Middle frontal gyrus (tissue), 1 donor: ENCODE results near the gene ASCC2.

Source experiments
- DNase-seq: peaks from one replicate; pipeline ENCODE4 v3.0.0-alpha.2; 2015; ENCODE audit warnings: low spot score; ENCODE audit errors: extremely low spot score

The ASCC2 gene

GRCh38 chr22:29817724-29818123, 20.4 kb downstream of the ASCC2 start:
- DNase-seq = no peak

GRCh38 chr22:29816980-29817379, 21.1 kb downstream of the ASCC2 start:
- no peak for DNase-seq

GRCh38 chr22:29816539-29816938, 21.5 kb downstream of the ASCC2 start:
- peak; percentile 22 for DNase-seq

- DNase-seq = no peak
Measured at GRCh38 chr22:29816128-29816527, 21.9 kb downstream of the ASCC2 start.

- no peak for DNase-seq
Measured at GRCh38 chr22:29815580-29815979, 22.5 kb downstream of the ASCC2 start.

- no peak for DNase-seq
Measured at GRCh38 chr22:29814003-29814402, 24.1 kb downstream of the ASCC2 start.

GRCh38 chr22:29813563-29813962, 24.5 kb downstream of the ASCC2 start:
- no peak for DNase-seq

GRCh38 chr22:29813126-29813525, 24.9 kb downstream of the ASCC2 start:
- DNase-seq = no peak

GRCh38 chr22:29811377-29811776, 26.7 kb downstream of the ASCC2 start:
- no peak for DNase-seq

- DNase-seq = no peak
Measured at GRCh38 chr22:29810216-29810615, 27.9 kb downstream of the ASCC2 start.

- no peak for DNase-seq
Measured at GRCh38 chr22:29806196-29806595, 31.9 kb downstream of the ASCC2 start.

- no peak for DNase-seq
Measured at GRCh38 chr22:29804985-29805384, 33.1 kb downstream of the ASCC2 start.

GRCh38 chr22:29803190-29803589, 34.9 kb downstream of the ASCC2 start:
- no peak for DNase-seq

- DNase-seq = no peak
Measured at GRCh38 chr22:29801796-29802195, 36.3 kb downstream of the ASCC2 start.

- no peak for DNase-seq
Measured at GRCh38 chr22:29801153-29801552, 36.9 kb downstream of the ASCC2 start.

- DNase-seq = peak; percentile 13
Measured at GRCh38 chr22:29799217-29799680, 38.8 kb downstream of the ASCC2 start.

- DNase-seq = no peak
Measured at GRCh38 chr22:29798801-29799200, 39.3 kb downstream of the ASCC2 start.

- no peak for DNase-seq
Measured at GRCh38 chr22:29798318-29798717, 39.8 kb downstream of the ASCC2 start.

GRCh38 chr22:29797351-29797750, 40.7 kb downstream of the ASCC2 start:
- no peak for DNase-seq

GRCh38 chr22:29795663-29796062, 42.4 kb downstream of the ASCC2 start:
- DNase-seq = no peak

GRCh38 chr22:29793396-29793795, 44.7 kb downstream of the ASCC2 start:
- no peak for DNase-seq

- DNase-seq = no peak
Measured at GRCh38 chr22:29790061-29790460, 48.0 kb downstream of the ASCC2 start.

- no peak for DNase-seq
Measured at GRCh38 chr22:29788339-29789279, 49.5 kb downstream of the ASCC2 start.
